Activated CD8-positive, alpha-beta memory T cell treated with anti-CD3 and anti-CD28 coated beads for 36 hours (primary cell): ENCODE measurements around the gene SUPT3H. TPM values are rescaled to one million over a fixed set of nuclear protein-coding genes. Genes with fewer than 3 reads are reported as not detected.
"Not testable (repeated sequence)": the region's sequence is repeated elsewhere in the genome, so short reads cannot be mapped to it uniquely, and the experiment has no call there.

ENCODE experiments used
- CTCF ChIA-PET: fragments of 350-600 bp; sonication (Branson Sonifier 250); formaldehyde crosslinking; loops from one replicate; lab custom pipeline; 2021; ENCODE audit warnings: antibody characterized with exemption; lab: Charles Lee
- POLR2A ChIA-PET: fragments of 350-600 bp; sonication (Branson Sonifier 250); formaldehyde crosslinking; loops from one replicate; lab custom pipeline; 2021; ENCODE audit warnings: antibody characterized with exemption; lab: Charles Lee
- total RNA-seq, 2 experiments: library from RNA; stranded (reverse); gene quantifications; one replicate each; pipeline ENCODE4 v1.2.3, GENCODE V29; 2021

SUPT3H gene
- total RNA-seq, 2 experiments from 2014 or later: 17.4 to 17.8 TPM

GRCh38 chr6:44906761-44907160, 471.0 kb downstream of the SUPT3H start:
- ChIA-PET CTCF (no interaction called here), POLR2A (no interaction called here)

DNA sequence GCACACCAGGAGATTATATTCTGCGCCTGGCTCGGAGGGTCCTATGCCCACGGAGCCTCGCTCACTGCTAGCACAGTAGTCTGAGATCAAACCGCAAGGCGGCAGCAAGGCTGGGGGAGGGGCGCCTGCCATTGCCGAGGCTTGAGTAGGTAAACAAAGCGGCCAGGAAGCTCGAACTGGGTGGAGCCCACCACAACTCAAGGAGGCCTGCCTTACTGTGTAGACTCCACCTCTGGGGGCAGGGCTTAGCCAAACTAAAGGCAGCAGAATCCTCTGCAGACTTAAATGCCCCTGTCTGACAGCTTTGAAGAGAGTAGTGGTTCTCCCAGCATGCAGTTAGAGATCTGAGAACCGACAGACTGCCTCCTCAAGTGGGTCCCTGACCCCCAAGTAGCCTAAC, 477.4 kb downstream of the SUPT3H start:
- CTCF ChIA-PET: not testable (repeated sequence)

DNA sequence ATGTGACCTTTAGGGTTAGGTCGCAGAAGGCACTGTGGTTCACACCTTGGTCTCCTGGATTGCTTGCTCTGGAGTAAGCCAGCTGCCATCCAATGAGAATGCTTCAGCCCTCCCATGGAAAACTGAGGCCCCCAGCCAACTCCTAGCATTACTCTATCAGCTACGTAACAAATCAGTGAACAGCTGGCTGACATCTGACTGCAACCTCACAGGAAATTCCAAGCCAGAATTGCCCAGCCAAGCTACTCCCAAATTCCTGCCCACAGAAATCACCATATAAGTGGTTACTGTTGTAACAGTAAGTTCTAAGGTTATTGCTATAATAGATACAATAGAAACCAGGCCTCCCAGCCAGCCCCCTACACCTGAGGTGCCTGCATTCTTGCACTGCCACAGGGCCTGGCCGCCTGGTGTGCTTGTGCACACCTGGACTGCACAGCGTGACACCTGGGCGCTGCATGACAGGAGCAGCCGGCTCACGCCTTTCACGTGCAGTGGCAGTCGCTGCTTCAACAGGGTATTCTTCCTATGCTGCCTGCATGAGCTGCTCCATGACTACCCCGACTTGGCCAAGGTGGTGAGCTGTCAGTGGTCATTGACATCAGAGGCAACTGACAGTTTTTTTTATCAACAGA, 479.3 kb downstream of the SUPT3H start:
- ChIA-PET CTCF (interaction anchor here (0.6 kb wide), 1 partner anchor 1268 kb away, joined by 3 read pairs; no protein-coding TSS in a partner anchor), POLR2A (no interaction called here)

More for the DNA sequence above, 477.4 kb downstream of the SUPT3H start:
- POLR2A ChIA-PET: not testable (repeated sequence)

DNA sequence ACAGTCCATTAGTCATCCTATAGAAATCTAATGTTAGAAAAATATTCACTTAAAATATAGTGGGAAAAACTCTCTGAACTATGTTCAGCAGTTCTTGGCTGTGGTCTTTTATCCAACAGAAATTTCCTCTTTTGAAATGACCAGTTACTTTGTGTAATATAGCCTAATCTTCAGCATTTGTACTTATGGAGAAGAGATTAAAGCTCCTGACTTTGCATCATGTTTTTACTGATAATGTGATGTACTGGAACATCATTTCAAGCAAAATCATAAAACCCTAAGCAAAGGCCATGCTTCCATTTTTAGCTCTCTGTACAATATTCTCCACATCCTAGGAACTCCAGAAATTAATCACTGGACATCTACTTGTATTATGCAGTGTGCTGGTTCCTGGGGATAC, 480.4 kb downstream of the SUPT3H start:
- CTCF ChIA-PET: interaction anchor here (0.5 kb wide), 1 partner anchor 237 kb away, joined by 4 read pairs; no protein-coding TSS in a partner anchor
- POLR2A ChIA-PET: no interaction called here

DNA sequence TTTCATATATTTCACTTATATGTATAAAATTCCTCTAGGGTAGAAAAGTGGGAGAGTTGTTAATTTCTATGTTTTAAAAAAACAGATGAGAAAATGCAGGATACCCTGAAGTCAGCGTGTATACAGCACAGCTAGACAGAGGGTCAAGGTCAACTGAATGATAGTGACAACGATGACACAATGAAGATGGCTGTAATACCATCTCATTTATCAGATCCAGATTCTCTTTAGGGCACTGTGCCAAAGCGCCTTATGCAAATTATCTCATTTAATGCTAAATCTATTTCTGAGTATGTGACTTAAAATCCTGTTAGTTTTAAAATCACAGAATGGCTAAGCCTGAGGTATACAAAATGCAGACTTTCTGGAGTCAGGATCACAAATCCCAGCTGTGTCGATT, 481.0 kb downstream of the SUPT3H start:
- CTCF ChIA-PET: interaction anchor here (0.5 kb wide), 1 partner anchor 236 kb away, joined by 4 read pairs; no protein-coding TSS in a partner anchor
- POLR2A ChIA-PET: no interaction called here

DNA sequence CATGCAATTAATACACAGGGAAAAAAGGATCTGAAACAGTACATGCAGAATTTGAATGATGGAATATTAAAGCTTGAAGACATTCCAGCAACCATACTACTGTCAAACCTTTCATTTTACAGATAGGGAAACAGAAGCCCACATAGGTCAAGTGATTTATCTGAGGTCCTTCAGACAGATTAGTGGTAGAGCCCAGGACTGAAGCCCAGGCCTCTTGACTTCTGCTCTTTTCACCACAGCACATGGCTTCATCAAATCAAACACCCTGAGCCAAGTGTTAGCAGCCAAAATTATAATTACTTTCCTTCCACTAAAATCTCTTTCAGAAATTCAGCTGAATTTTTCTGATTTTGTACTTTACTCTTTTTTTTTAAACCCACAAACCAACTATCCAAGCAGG, 485.2 kb downstream of the SUPT3H start:
- CTCF ChIA-PET: interaction anchor here (1.2 kb wide), 1 partner anchor 417 kb away, joined by 3 read pairs; no protein-coding TSS in a partner anchor
- POLR2A ChIA-PET: no interaction called here

GRCh38 chr6:44879071-44879470, 498.7 kb downstream of the SUPT3H start:
- CTCF ChIA-PET, POLR2A ChIA-PET: not testable (repeated sequence)

GRCh38 chr6:44876638-44877037, 501.1 kb downstream of the SUPT3H start:
- CTCF ChIA-PET, POLR2A ChIA-PET: not testable (repeated sequence)

- ChIA-PET CTCF (no interaction called here), POLR2A (no interaction called here)
Measured at GRCh38 chr6:44869321-44869897, 508.3 kb downstream of the SUPT3H start.

- ChIA-PET CTCF (no interaction called here), POLR2A (no interaction called here)
Measured at GRCh38 chr6:44868910-44869309, 508.8 kb downstream of the SUPT3H start.

DNA sequence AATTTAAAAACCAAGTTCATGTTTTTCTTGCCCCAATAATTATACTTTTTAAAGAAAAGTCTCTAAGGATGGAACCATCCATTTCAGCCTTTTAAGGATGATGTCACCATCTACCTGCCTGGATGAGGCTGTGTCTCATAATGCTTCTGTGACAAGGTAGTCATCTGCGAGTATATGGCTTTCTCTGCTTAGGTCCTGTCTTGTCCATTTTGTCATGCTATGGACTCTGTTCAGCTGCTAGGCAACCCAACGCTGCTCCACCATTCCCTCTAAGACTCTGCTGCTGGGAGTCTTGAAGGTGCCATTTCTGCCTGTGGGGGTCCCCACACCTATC, 509.4 kb downstream of the SUPT3H start:
- ChIA-PET CTCF (no interaction called here), POLR2A (interaction anchor here (0.7 kb wide), 2 partner anchors 424 to 934 kb away, joined by 4 to 5 read pairs; no protein-coding TSS in a partner anchor)

DNA sequence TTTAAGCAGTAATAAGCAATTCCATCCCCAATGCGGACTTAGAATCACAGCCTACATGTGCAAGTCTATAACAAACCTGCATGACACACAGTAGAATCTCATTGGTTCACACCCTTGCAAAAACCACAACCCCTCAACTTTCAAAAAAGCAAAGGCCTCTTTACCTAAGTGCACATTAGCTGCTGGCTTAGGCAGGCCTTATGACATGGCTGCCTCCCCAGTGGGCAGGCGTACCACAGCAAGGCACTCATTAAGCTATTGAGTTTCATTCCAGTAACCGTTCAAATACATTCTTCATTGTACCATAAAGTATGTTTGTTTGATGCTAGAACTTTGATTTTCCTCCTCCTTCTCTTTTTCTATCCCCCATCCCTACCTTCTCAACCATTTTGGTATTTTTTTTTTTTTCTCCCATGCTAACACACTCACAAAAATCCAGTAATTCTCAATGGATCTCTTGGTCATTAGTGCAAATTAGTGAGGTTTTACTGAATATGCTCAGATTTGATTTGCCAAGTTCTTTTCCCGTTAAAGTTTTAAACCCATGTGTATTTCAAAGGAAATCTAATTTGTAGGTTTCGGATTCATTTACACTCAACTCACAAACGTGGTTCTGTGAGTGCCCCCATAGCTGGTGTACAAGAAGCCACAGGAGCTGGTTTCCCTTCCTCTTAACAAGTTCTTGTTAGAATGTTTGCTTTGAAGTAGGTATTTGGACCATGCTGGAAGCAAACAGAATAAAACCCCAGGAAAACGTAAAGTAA, 510.0 kb downstream of the SUPT3H start:
- ChIA-PET CTCF (no interaction called here), POLR2A (interaction anchor here (0.7 kb wide), 3 partner anchors 12 to 934 kb away, joined by 4 to 5 read pairs (median 4); no protein-coding TSS in a partner anchor)

- POLR2A ChIA-PET: not testable (repeated sequence)
Measured at GRCh38 chr6:44865184-44865583, 512.5 kb downstream of the SUPT3H start.

GRCh38 chr6:44859901-44860410, 517.8 kb downstream of the SUPT3H start:
- POLR2A ChIA-PET: no interaction called here
- CTCF ChIA-PET: no interaction called here

More at GRCh38 chr6:44865184-44865583, 512.5 kb downstream of the SUPT3H start:
- CTCF ChIA-PET: interaction anchor here (0.7 kb wide), 1 partner anchor 216 kb away, joined by 4 read pairs; no protein-coding TSS in a partner anchor

GRCh38 chr6:44858998-44859397, 518.7 kb downstream of the SUPT3H start:
- ChIA-PET POLR2A (no interaction called here), CTCF (no interaction called here)

DNA sequence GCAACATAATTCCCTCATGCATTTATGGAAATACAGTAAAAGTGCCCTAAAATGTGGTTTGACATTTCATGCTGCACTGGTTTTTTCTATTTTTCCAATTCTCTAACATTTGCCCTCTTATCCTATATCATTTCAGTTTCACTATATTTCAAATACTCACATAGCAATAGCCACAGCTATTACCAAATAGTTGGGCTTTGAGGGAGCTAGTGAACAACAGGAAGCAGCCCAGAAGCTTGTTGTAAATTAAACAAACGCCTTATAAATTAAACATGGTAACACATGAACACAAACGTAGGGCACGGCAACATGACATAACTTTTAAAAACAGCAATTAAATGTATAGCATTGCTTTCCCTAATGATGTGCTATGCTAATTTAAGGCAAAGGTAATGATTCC, 521.3 kb downstream of the SUPT3H start:
- POLR2A ChIA-PET: no interaction called here
- CTCF ChIA-PET: no interaction called here

GRCh38 chr6:44855562-44856411, 521.9 kb downstream of the SUPT3H start:
- POLR2A ChIA-PET: interaction anchor here (0.5 kb wide), 1 partner anchor 12 kb away, joined by 4 read pairs; no protein-coding TSS in a partner anchor
- CTCF ChIA-PET: no interaction called here

DNA sequence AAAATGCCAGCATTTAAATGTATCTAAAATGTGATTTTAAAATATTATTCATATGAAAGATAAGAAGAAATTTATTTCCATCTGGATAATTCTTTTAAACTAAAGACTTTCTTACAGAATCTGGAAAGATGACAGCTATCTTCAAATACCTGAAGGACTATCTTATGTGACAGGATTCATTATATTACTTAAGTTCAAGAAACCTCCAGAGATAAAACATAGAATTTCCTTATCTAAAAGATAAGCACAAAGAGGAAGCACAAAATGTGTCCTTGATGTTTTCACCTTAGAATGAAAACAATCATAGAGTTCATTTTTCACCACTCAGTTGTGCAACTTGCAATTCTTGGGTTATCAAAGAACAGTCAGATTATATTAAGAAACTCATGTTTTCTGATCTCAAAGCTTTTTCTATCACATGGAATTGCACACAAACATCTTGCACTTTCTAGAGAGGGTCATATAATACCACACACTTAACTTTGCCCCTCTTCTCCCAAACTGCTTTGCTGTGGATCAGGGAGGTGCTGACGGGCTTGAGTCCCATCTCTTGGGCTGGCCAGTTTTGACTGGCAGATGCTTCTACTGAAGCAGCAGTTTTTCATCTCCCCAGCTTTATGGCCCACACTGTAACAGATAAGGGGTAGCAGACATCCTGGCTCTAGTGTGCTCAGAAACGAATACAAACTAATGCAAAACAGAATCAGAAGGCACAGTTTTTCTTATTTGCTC, 522.9 kb downstream of the SUPT3H start:
- POLR2A ChIA-PET: interaction anchor here (0.5 kb wide), 1 partner anchor 13 kb away, joined by 4 read pairs; no protein-coding TSS in a partner anchor
- CTCF ChIA-PET: no interaction called here
